Retinal pigment epithelial cell (primary cell): ENCODE measurements around the gene EFL1.
A peak's percentile ranks its signal among the peaks of the same experiment; 100 is the strongest.

Experiments
- DNase-seq: peaks from one replicate; pipeline ENCODE4 v3.0.0-alpha.2; 2010; ENCODE audit warnings: low read depth
- H3K4me3 ChIP-seq: 2 replicates; pipeline ENCODE4 v1.5.1; 2011; ENCODE audit warnings: mild to moderate bottlenecking, low read length, control low read depth, moderate library complexity
- TF ChIP-seq, protein P1 (sequence below): conservative IDR thresholded peaks from 2 replicates; pipeline ENCODE4 v1.5.1; 2011; ENCODE audit warnings: low read depth, low read length, control low read depth, inconsistent platforms

Gene EFL1

DNA sequence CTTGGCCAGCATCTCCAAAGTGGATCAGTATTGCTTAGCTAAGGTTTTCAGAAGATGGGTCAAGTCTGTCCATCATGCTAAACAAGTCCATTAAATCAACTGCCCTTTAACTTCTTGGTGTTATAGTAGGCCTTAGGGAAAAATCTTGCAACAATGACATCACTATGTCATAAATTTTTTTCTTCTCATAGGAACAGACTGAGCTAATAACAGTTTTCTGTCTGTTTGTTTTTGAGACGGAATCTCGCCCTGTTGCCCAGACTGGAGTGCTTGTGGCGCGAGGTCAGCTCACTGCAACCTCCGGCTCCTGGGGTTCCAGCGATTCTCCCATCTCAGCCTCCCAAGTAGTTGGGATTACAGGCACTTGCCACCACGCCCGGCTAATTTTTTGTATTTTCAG is 94.2 kb downstream of the EFL1 start:
- H3K4me3 ChIP-seq = no peak overlapping the region
- TF ChIP-seq, protein P1, sequence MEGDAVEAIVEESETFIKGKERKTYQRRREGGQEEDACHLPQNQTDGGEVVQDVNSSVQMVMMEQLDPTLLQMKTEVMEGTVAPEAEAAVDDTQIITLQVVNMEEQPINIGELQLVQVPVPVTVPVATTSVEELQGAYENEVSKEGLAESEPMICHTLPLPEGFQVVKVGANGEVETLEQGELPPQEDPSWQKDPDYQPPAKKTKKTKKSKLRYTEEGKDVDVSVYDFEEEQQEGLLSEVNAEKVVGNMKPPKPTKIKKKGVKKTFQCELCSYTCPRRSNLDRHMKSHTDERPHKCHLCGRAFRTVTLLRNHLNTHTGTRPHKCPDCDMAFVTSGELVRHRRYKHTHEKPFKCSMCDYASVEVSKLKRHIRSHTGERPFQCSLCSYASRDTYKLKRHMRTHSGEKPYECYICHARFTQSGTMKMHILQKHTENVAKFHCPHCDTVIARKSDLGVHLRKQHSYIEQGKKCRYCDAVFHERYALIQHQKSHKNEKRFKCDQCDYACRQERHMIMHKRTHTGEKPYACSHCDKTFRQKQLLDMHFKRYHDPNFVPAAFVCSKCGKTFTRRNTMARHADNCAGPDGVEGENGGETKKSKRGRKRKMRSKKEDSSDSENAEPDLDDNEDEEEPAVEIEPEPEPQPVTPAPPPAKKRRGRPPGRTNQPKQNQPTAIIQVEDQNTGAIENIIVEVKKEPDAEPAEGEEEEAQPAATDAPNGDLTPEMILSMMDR = no peak
- DNase-seq = no peak

DNA sequence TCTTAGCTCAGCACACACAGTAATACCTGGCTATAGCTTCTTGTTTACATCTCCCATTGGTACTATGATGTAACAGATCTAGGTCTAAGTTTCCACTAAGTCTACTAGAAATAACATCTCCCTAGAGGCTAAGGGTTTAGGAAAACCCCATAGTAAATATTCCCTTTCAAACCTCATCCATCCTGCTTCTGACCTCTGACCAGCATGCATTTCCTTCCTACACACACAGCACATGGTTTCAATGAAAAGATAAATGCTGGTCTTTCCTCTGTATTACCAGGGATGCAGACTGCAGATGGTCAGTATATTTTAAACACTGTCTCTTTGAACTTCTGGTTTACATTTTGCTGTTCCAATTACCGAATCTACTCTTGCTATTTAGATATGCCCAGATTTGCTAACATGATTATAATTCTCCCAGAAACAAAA is 96.6 kb downstream of the EFL1 start:
- DNase-seq = no peak
- no peak overlapping the region for H3K4me3 ChIP-seq
- TF ChIP-seq, protein P1 = no peak

DNA sequence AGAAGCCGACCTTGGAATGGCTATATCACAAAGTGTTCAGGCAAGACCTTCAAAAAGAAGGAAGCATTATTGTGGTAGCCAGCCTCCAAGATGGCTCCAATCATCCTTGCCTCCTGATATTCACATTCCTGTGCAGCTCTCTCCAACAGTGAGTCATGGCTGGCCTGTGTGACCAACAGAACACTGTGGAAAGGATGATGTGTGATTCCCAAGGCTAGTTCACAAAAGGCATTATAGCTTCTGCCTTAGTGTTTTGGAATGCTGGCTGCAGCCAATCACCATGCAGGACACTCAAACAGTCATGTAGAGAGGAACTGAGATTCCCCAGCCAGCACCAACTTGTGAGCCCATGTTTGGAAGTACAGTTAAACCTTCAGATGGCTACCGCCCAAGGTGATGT is 102.6 kb downstream of the EFL1 start:
- peak; percentile 92 for DNase-seq
- no peak overlapping the region for H3K4me3 ChIP-seq
- TF ChIP-seq, protein P1 = no peak

DNA sequence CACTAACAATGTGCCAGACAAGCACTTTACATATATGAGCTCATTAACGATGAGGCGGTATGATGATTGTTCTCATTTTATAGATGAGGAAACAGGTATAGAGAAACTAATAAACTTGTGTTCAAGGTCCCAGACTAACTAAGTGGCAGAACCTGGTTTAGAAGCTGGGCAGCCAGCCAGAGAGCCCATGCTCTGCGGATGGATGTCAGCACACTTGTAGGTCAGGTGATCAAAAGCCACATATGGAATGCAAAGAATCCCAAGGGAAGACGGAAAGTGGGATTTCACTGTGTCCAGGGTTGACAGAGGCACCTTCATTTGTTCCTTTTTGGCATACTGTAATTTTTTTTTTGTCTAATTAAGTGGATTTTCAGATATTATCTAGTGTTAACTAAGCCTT is 103.7 kb downstream of the EFL1 start:
- no peak overlapping the region for H3K4me3 ChIP-seq
- peak; percentile 96 for DNase-seq
- TF ChIP-seq, protein P1 = no peak

DNA sequence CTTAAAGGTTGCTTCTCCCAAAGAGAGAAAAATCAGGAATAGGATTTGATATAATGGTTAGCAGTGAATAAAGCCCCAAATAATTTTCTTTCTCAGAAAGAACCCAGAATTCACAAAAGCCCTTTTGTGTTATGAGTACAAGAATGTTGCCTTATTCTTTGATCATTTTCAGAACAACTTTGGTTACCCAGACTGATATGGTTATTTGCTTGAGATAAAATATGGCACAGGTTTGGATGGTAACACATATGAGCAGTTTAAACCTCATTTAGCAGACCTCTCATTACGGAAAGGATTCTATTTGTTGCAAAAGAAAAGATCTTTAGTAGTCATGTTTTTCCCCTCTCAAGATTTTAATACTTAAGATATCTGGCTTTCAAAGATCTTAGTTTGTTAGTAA is 111.9 kb downstream of the EFL1 start:
- TF ChIP-seq, protein P1 = no peak
- no peak overlapping the region for H3K4me3 ChIP-seq
- no peak for DNase-seq

DNA sequence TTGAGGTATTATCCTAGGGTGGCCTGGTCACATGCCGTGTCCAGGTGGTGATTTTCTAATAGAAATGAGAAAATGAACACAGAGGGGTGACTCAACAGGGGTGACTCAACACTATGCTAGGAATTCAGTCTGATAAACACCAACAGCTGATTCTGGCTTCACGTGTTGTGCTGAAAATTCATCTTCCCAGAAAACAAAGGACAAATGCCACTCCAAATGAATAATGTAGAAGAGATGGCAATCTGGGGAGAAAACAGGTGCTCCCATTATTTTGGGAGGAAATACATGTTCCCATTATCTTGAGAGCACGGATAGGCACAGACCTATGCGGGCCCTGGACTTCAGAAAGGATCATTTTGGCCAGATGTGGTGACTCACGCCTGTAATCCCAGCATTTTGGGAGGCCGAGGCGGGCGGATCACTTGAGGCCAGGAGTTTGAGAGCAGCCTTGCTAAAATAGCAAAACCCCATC is 115.5 kb downstream of the EFL1 start:
- peak; percentile 76 for DNase-seq
- H3K4me3 ChIP-seq = no peak overlapping the region
- TF ChIP-seq, protein P1 = no peak

DNA sequence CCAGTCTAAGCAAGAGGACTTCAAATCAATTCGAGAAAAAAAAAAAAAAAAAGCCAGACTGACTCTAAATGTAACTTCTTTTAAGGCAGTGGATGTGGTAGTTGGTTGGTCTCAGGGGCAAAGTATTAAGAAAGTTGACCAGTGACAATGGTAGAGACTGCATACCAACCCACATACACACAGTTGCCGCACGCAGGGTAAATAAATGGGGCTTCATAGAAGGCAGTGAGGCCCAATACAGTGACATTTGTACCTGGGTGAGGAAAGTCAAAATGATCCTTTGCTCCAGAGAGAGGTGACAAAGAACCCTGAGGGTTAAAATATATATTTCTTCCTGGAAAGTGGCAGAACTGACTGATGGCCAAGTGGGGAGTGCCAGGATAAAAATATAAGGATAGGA is 116.0 kb downstream of the EFL1 start:
- no peak for DNase-seq
- no peak overlapping the region for H3K4me3 ChIP-seq
- TF ChIP-seq, protein P1 = no peak
